Stomach (tissue), 4 donors: ENCODE results near the gene CCT3.

Experiments
- POLR2A ChIP-seq, 4 donors: fragments of 450-650 bp; IDR thresholded peaks; one replicate each; pipeline ENCODE4 v1.6.1; 2016; ENCODE audit warnings: antibody characterized with exemption in 4 of 4, control low read depth in 2 of 4, mild to moderate bottlenecking in 1 of 4, moderate library complexity in 1 of 4
- POLR2AphosphoS5 ChIP-seq, 3 donors: sonication (generic); formaldehyde crosslinking; IDR thresholded peaks; one replicate each; pipeline ENCODE4 v1.6.1; 2016; ENCODE audit warnings: antibody characterized with exemption in 3 of 3
- TF ChIP-seq, protein P1 (sequence below), 7 experiments: fragments of 450-650 bp in 4 of 7; fragments of 200-600 bp in 3 of 7; sonication (generic) in 3 of 7; IDR thresholded peaks; one replicate each; pipeline ENCODE4 v1.5.1; 2016 to 2019; ENCODE audit warnings: antibody characterized with exemption in 7 of 7, control low read depth in 2 of 7, mild to moderate bottlenecking in 1 of 7

DNA sequence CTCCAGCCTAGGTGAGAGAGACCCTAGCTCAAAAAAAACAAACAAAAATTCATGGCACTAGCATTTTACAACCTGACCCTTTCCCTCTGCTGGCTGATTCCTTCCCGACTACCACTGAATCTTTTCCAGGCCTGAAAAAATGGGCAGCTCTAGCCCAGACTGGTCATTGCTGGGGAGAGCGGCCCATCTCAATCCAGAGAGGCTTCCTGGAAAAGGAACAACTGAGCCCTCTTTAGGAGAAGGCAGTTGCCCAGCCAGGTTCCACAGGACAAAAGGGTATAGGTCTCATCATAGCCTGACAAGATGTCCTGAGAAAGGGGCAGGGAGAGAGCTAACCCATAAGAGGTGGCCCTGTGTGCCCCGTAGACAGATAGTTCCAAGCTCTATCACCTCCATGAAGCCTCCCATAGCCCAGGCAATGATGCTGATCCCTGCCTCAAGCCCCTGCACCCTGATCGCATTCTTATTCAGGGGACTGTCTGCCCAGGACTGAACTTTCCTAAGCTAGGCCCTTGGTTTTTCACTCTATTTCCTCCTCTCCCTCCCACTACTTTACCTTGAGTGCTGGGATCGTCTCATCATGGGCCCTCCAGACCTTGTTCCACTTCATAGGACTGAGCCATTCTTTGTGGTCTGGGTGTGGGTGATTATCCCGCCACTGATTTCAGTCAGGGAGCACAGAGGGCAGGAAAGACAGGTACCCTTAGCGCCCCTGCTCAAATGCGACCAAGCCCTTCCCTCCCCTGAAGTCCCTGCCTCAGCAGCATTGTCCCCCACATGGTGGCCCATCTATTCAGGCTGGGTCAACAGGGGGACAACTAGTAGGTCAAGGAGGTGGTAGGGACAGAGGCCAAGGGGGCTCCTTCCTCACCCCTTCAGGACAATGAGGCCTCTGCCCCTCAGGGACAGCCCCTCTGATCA, 49.1 kb upstream of the CCT3 start:
- TF ChIP-seq POLR2A (IDR thresholded peaks at IDR 0.05) (no peak), POLR2AphosphoS5 (IDR thresholded peaks at IDR 0.05) (no peak)
- TF ChIP-seq, protein P1, sequence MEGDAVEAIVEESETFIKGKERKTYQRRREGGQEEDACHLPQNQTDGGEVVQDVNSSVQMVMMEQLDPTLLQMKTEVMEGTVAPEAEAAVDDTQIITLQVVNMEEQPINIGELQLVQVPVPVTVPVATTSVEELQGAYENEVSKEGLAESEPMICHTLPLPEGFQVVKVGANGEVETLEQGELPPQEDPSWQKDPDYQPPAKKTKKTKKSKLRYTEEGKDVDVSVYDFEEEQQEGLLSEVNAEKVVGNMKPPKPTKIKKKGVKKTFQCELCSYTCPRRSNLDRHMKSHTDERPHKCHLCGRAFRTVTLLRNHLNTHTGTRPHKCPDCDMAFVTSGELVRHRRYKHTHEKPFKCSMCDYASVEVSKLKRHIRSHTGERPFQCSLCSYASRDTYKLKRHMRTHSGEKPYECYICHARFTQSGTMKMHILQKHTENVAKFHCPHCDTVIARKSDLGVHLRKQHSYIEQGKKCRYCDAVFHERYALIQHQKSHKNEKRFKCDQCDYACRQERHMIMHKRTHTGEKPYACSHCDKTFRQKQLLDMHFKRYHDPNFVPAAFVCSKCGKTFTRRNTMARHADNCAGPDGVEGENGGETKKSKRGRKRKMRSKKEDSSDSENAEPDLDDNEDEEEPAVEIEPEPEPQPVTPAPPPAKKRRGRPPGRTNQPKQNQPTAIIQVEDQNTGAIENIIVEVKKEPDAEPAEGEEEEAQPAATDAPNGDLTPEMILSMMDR (IDR thresholded peaks at IDR 0.05) = no peak
